ENCODE data around the gene CHMP2B.

DNA sequence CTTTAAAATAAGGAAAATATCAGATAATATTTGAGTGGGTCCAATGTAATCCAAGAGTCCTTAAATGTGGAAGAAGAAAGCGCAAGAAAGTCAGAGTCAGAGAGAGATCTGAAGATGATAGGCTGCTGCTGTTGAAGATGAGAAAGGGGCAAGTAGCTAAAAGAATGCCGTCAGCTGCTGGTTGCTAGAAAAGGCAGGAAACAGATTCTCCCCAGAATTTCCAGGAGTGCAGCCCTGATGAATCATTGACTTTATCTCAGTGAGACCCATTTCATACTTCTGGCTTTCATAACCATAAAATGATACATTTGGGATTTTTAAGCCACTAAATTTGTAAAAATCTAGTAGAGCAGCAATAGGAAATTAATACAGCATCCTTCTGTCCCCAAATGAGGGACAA, 7.5 kb upstream of the CHMP2B start:
- TF ChIP-seq EZH2 (IDR thresholded peaks at IDR 0.05; ENCODE audit: borderline replicate concordance, insufficient read depth, low read length, poor library complexity, severe bottlenecking), result no peak
- TF ChIP-seq, protein P1, sequence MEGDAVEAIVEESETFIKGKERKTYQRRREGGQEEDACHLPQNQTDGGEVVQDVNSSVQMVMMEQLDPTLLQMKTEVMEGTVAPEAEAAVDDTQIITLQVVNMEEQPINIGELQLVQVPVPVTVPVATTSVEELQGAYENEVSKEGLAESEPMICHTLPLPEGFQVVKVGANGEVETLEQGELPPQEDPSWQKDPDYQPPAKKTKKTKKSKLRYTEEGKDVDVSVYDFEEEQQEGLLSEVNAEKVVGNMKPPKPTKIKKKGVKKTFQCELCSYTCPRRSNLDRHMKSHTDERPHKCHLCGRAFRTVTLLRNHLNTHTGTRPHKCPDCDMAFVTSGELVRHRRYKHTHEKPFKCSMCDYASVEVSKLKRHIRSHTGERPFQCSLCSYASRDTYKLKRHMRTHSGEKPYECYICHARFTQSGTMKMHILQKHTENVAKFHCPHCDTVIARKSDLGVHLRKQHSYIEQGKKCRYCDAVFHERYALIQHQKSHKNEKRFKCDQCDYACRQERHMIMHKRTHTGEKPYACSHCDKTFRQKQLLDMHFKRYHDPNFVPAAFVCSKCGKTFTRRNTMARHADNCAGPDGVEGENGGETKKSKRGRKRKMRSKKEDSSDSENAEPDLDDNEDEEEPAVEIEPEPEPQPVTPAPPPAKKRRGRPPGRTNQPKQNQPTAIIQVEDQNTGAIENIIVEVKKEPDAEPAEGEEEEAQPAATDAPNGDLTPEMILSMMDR (IDR thresholded peaks at IDR 0.05; ENCODE audit: poor library complexity, severe bottlenecking), result no peak
